Effector memory CD8-positive, alpha-beta T cell (primary cell): ENCODE data around the gene LHFPL6.

Source experiments
- ATAC-seq: fragments of 150-1000 bp; cut with Tn5 transposase; replicated peaks from 2 replicates; pipeline ENCODE4 v1.10.0; 2021; ENCODE audit warnings: mild to moderate bottlenecking, moderate library complexity
- DNase-seq, 3 experiments: peaks; one replicate each; pipeline ENCODE4 v3.0.0; 2021
- H3K27ac Mint-ChIP-seq, 2 donors: one replicate each; pipeline ENCODE4 v1.8.0; 2022; ENCODE audit warnings: mild to moderate bottlenecking in 2 of 2, mixed read lengths in 2 of 2, moderate library complexity in 2 of 2
- H3K27me3 Mint-ChIP-seq, 2 donors: one replicate each; pipeline ENCODE4 v1.8.0; 2022; ENCODE audit warnings: mixed read lengths in 2 of 2
- H3K36me3 Mint-ChIP-seq: one replicate; pipeline ENCODE4 v1.8.0; 2022; ENCODE audit warnings: mild to moderate bottlenecking, moderate library complexity, mixed read lengths; ENCODE audit not compliant: insufficient read depth
- H3K4me1 Mint-ChIP-seq, 2 donors: one replicate each; pipeline ENCODE4 v1.8.0; 2022; ENCODE audit warnings: low read depth in 2 of 2, mixed read lengths in 2 of 2
- H3K4me3 Mint-ChIP-seq, 2 donors: one replicate each; pipeline ENCODE4 v1.8.0; 2022; ENCODE audit warnings: mild to moderate bottlenecking in 2 of 2, mixed read lengths in 2 of 2, moderate library complexity in 2 of 2
- H3K9me3 Mint-ChIP-seq, 2 donors: one replicate each; pipeline ENCODE4 v1.8.0; 2022; ENCODE audit warnings: mixed read lengths in 2 of 2

The LHFPL6 gene

GRCh38 chr13:39561971-39562370, 41.0 kb downstream of the LHFPL6 start:
- no peaks in the 10 kb centered on the region for H3K9me3 Mint-ChIP-seq
- H3K4me3 Mint-ChIP-seq: no peak overlapping the region
- peaks cover 7 to 21% of the 10 kb centered on the region in 2 donors for H3K27me3 Mint-ChIP-seq
- no peaks in the 10 kb centered on the region for H3K36me3 Mint-ChIP-seq
- DNase-seq (no peak), ATAC-seq (no peak)
- H3K4me1 Mint-ChIP-seq: no peaks in the 10 kb centered on the region
- no peak overlapping the region for H3K27ac Mint-ChIP-seq

- Mint-ChIP-seq H3K27ac (no peak overlapping the region), H3K9me3 (no peaks in the 10 kb centered on the region), H3K27me3 (peaks cover 15 to 21% of the 10 kb centered on the region in 2 donors), H3K4me1 (no peaks in the 10 kb centered on the region), H3K36me3 (no peaks in the 10 kb centered on the region), H3K4me3 (no peak overlapping the region)
- no peak for DNase-seq
- no peak for ATAC-seq
Observed at GRCh38 chr13:39559847-39560246, 43.1 kb downstream of the LHFPL6 start.

- no peak for DNase-seq
- H3K4me3 Mint-ChIP-seq: no peak overlapping the region
- ATAC-seq: no peak
- H3K9me3 Mint-ChIP-seq: no peaks in the 10 kb centered on the region
- peaks cover 18 to 21% of the 10 kb centered on the region in 2 donors for H3K27me3 Mint-ChIP-seq
- no peak overlapping the region for H3K27ac Mint-ChIP-seq
- H3K4me1 Mint-ChIP-seq: no peaks in the 10 kb centered on the region
- no peaks in the 10 kb centered on the region for H3K36me3 Mint-ChIP-seq
Observed at GRCh38 chr13:39557285-39557955, 45.6 kb downstream of the LHFPL6 start.

GRCh38 chr13:39556866-39557265, 46.1 kb downstream of the LHFPL6 start:
- Mint-ChIP-seq H3K4me1 (no peaks in the 10 kb centered on the region), H3K36me3 (no peaks in the 10 kb centered on the region), H3K9me3 (no peaks in the 10 kb centered on the region), H3K4me3 (no peak overlapping the region), H3K27me3 (peaks cover 18 to 21% of the 10 kb centered on the region in 2 donors), H3K27ac (no peak overlapping the region)
- no peak for DNase-seq
- no peak for ATAC-seq

GRCh38 chr13:39554371-39554770, 48.6 kb downstream of the LHFPL6 start:
- ATAC-seq (no peak), DNase-seq (no peak)
- no peaks in the 10 kb centered on the region for H3K9me3 Mint-ChIP-seq
- H3K4me1 Mint-ChIP-seq: no peaks in the 10 kb centered on the region
- peaks cover 8 to 12% of the 10 kb centered on the region in 2 donors for H3K27me3 Mint-ChIP-seq
- no peaks in the 10 kb centered on the region for H3K36me3 Mint-ChIP-seq
- H3K27ac Mint-ChIP-seq: no peak overlapping the region
- no peak overlapping the region for H3K4me3 Mint-ChIP-seq

GRCh38 chr13:39552246-39552645, 50.7 kb downstream of the LHFPL6 start:
- Mint-ChIP-seq H3K4me1 (no peaks in the 10 kb centered on the region), H3K4me3 (no peak overlapping the region), H3K36me3 (no peaks in the 10 kb centered on the region), H3K9me3 (no peaks in the 10 kb centered on the region), H3K27me3 (peaks cover 6 to 27% of the 10 kb centered on the region in 2 donors), H3K27ac (no peak overlapping the region)
- DNase-seq (no peak), ATAC-seq (no peak)

- peaks cover 6 to 31% of the 10 kb centered on the region in 2 donors for H3K27me3 Mint-ChIP-seq
- H3K4me3 Mint-ChIP-seq: no peak overlapping the region
- ATAC-seq (no peak), DNase-seq (no peak)
- H3K4me1 Mint-ChIP-seq: no peaks in the 10 kb centered on the region
- no peaks in the 10 kb centered on the region for H3K36me3 Mint-ChIP-seq
- H3K9me3 Mint-ChIP-seq: no peaks in the 10 kb centered on the region
- no peak overlapping the region for H3K27ac Mint-ChIP-seq
Observed at GRCh38 chr13:39550931-39551330, 52.1 kb downstream of the LHFPL6 start.

- Mint-ChIP-seq H3K36me3 (no peaks in the 10 kb centered on the region), H3K4me1 (no peaks in the 10 kb centered on the region), H3K27me3 (peaks cover 26 to 41% of the 10 kb centered on the region in 2 donors), H3K27ac (no peak overlapping the region), H3K9me3 (no peaks in the 10 kb centered on the region), H3K4me3 (no peak overlapping the region)
- no peak for ATAC-seq
- DNase-seq: no peak
Observed at GRCh38 chr13:39547108-39547507, 55.9 kb downstream of the LHFPL6 start.

GRCh38 chr13:39542361-39542760, 60.6 kb downstream of the LHFPL6 start:
- H3K27me3 Mint-ChIP-seq: peaks cover 27 to 30% of the 10 kb centered on the region in 2 donors
- no peaks in the 10 kb centered on the region for H3K9me3 Mint-ChIP-seq
- DNase-seq (no peak), ATAC-seq (no peak)
- no peak overlapping the region for H3K27ac Mint-ChIP-seq
- no peaks in the 10 kb centered on the region for H3K36me3 Mint-ChIP-seq
- no peaks in the 10 kb centered on the region for H3K4me1 Mint-ChIP-seq
- H3K4me3 Mint-ChIP-seq: no peak overlapping the region

- H3K36me3 Mint-ChIP-seq: no peaks in the 10 kb centered on the region
- no peaks in the 10 kb centered on the region for H3K9me3 Mint-ChIP-seq
- no peak overlapping the region for H3K4me3 Mint-ChIP-seq
- H3K4me1 Mint-ChIP-seq: no peaks in the 10 kb centered on the region
- DNase-seq: no peak
- peaks cover 22 to 30% of the 10 kb centered on the region in 2 donors for H3K27me3 Mint-ChIP-seq
- ATAC-seq: no peak
- H3K27ac Mint-ChIP-seq: no peak overlapping the region
Observed at GRCh38 chr13:39540929-39541605, 61.9 kb downstream of the LHFPL6 start.

GRCh38 chr13:39538816-39539790, 63.9 kb downstream of the LHFPL6 start:
- H3K4me3 Mint-ChIP-seq: no peak overlapping the region
- peaks cover 22 to 26% of the 10 kb centered on the region in 2 donors for H3K27me3 Mint-ChIP-seq
- no peak overlapping the region for H3K27ac Mint-ChIP-seq
- DNase-seq (no peak), ATAC-seq (no peak)
- H3K4me1 Mint-ChIP-seq: no peaks in the 10 kb centered on the region
- H3K36me3 Mint-ChIP-seq: no peaks in the 10 kb centered on the region
- no peaks in the 10 kb centered on the region for H3K9me3 Mint-ChIP-seq

GRCh38 chr13:39536906-39537305, 66.1 kb downstream of the LHFPL6 start:
- H3K4me3 Mint-ChIP-seq: no peak overlapping the region
- no peaks in the 10 kb centered on the region for H3K36me3 Mint-ChIP-seq
- no peak overlapping the region for H3K27ac Mint-ChIP-seq
- no peaks in the 10 kb centered on the region for H3K9me3 Mint-ChIP-seq
- DNase-seq (no peak), ATAC-seq (no peak)
- no peaks in the 10 kb centered on the region for H3K4me1 Mint-ChIP-seq
- H3K27me3 Mint-ChIP-seq: peaks cover 9 to 10% of the 10 kb centered on the region in 2 donors

- no peak for DNase-seq
- no peak for ATAC-seq
- Mint-ChIP-seq H3K27me3 (peaks cover 8 to 11% of the 10 kb centered on the region in 2 donors), H3K36me3 (no peaks in the 10 kb centered on the region), H3K9me3 (no peaks in the 10 kb centered on the region), H3K4me3 (no peak overlapping the region), H3K27ac (no peak overlapping the region), H3K4me1 (no peaks in the 10 kb centered on the region)
Observed at GRCh38 chr13:39536274-39536673, 66.7 kb downstream of the LHFPL6 start.
